Measurements from ENCODE around the gene USP32. TPM values are rescaled to one million over a fixed set of nuclear protein-coding genes. Genes with fewer than 3 reads are reported as not detected.

The USP32 gene
- total RNA-seq, 1 experiment from 2014 or later, result 73.5 TPM

- H2BK5ac ChIP-seq (ENCODE audit: insufficient read length, low read length), result no peak overlapping the region
- no peak overlapping the region for H3K18ac ChIP-seq (ENCODE audit: insufficient read length, low read depth, low read length)
- no peak overlapping the region for H3K23ac ChIP-seq (ENCODE audit: insufficient read length, low read depth, low read length)
- H3K27ac ChIP-seq (ENCODE audit: insufficient read length, low read depth, low read length), result no peak overlapping the region
- no peaks in the 10 kb centered on the region for H3K9me3 ChIP-seq (ENCODE audit: control insufficient read depth, low read depth, low read length)
- no peaks in the 10 kb centered on the region for H4K20me1 ChIP-seq (ENCODE audit: control insufficient read depth, insufficient read depth, insufficient read length)
- no peak overlapping the region for H2BK15ac ChIP-seq (ENCODE audit: low read depth, low read length)
- H3K27me3 ChIP-seq (ENCODE audit: insufficient read depth, low read length), result no peaks in the 10 kb centered on the region
- H3K4me1 ChIP-seq (ENCODE audit: insufficient read depth, low read length), result no peaks in the 10 kb centered on the region
- H4K5ac ChIP-seq (ENCODE audit: insufficient read length, low read depth, low read length), result no peak overlapping the region
- H4K8ac ChIP-seq (replicated peaks; ENCODE audit: insufficient read length, low read depth, low read length), result no peak overlapping the region
- H2AFZ ChIP-seq (ENCODE audit: low read length), result no peak overlapping the region
- no peaks in the 10 kb centered on the region for H3K27me3 Mint-ChIP-seq (ENCODE audit: low read depth)
- no peak overlapping the region for H3K27ac Mint-ChIP-seq
- H3K9ac ChIP-seq (ENCODE audit: extremely low read depth, insufficient read length, low read length), result no peak overlapping the region
- H3K4me2 ChIP-seq (ENCODE audit: insufficient read depth, insufficient read length, low read length), result no peak overlapping the region
- no peak overlapping the region for H2BK20ac ChIP-seq (ENCODE audit: low read depth, low read length, poor library complexity, severe bottlenecking)
- no peak for DNase-seq
- WGBS (ENCODE audit: extremely low coverage, insufficient read length, low lambda C conversion rate), result no CpG with 5 or more reads among the region's 3 CpGs
- no peak overlapping the region for H3K56ac ChIP-seq (ENCODE audit: insufficient read length, low read depth, low read length)
- H3K79me2 ChIP-seq (ENCODE audit: insufficient read depth, low read length), result peaks cover 4% of the 10 kb centered on the region; the same call in 1 of the 2 replicates
- no peaks in the 10 kb centered on the region for H3K9me3 Mint-ChIP-seq
- H3K14ac ChIP-seq (ENCODE audit: insufficient read depth, low read length), result no peak overlapping the region
- TF ChIP-seq, protein P1, sequence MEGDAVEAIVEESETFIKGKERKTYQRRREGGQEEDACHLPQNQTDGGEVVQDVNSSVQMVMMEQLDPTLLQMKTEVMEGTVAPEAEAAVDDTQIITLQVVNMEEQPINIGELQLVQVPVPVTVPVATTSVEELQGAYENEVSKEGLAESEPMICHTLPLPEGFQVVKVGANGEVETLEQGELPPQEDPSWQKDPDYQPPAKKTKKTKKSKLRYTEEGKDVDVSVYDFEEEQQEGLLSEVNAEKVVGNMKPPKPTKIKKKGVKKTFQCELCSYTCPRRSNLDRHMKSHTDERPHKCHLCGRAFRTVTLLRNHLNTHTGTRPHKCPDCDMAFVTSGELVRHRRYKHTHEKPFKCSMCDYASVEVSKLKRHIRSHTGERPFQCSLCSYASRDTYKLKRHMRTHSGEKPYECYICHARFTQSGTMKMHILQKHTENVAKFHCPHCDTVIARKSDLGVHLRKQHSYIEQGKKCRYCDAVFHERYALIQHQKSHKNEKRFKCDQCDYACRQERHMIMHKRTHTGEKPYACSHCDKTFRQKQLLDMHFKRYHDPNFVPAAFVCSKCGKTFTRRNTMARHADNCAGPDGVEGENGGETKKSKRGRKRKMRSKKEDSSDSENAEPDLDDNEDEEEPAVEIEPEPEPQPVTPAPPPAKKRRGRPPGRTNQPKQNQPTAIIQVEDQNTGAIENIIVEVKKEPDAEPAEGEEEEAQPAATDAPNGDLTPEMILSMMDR (conservative IDR thresholded peaks at IDR 0.05), result no peak
- H4K91ac ChIP-seq (ENCODE audit: insufficient read length, low read depth, low read length), result no peak overlapping the region
- no peak overlapping the region for H2AK5ac ChIP-seq (ENCODE audit: insufficient read length, low read length)
- H3K23me2 ChIP-seq (ENCODE audit: insufficient read length, low read depth, low read length, poor library complexity, severe bottlenecking), result no peaks in the 10 kb centered on the region
- no peak overlapping the region for H3K4ac ChIP-seq (ENCODE audit: low read depth, low read length)
- no peaks in the 10 kb centered on the region for H3K4me1 Mint-ChIP-seq
- H2BK12ac ChIP-seq (ENCODE audit: insufficient read length, low read depth, low read length), result no peak overlapping the region
- peaks cover under 1% of the 10 kb centered on the region for H3K79me1 ChIP-seq (ENCODE audit: insufficient read depth, low read depth, low read length, poor library complexity, severe bottlenecking)
- no peak overlapping the region for H2BK120ac ChIP-seq (ENCODE audit: low read depth, low read length, poor library complexity, severe bottlenecking)
- peaks cover 0 to 16% (median 15%) of the 10 kb centered on the region in 3 experiments; a peak in 4 of 7 replicates for H3K36me3 Mint-ChIP-seq (ENCODE audit: insufficient read depth in 1 of 3, low read depth in 3 of 3)
- H3K4me3 Mint-ChIP-seq, result no peak overlapping the region
- H3T11ph ChIP-seq (ENCODE audit: low read length), result no peak overlapping the region
These were observed 98.2 kb downstream of the USP32 start for GRCh38 chr17:60293580-60294335.
